HepG2 (cell line): Measurements from ENCODE around the gene WIPF2. TPM values are rescaled to one million over a fixed set of nuclear protein-coding genes. Genes with fewer than 3 reads are reported as not detected.
A peak's percentile ranks its signal among the peaks of the same experiment; 100 is the strongest.

Source experiments
- HDAC2 ChIP-seq: sonication (generic); formaldehyde crosslinking; IDR thresholded peaks from 2 replicates; pipeline ENCODE4 v1.4.0; 2020; ENCODE audit warnings: missing genetic modification reagents
- MIER3 ChIP-seq: IDR thresholded peaks from 2 replicates; pipeline ENCODE4 v1.6.1; 2016; ENCODE audit warnings: missing compliant biosample characterization, borderline replicate concordance
- RARG ChIP-seq: sonication (generic); formaldehyde crosslinking; IDR thresholded peaks from 2 replicates; pipeline ENCODE4 v1.4.0; 2020; ENCODE audit warnings: low read depth, mild to moderate bottlenecking, missing genetic modification reagents
- SALL1 ChIP-seq: sonication (generic); formaldehyde crosslinking; IDR thresholded peaks from 2 replicates; pipeline ENCODE4 v1.8.0; 2022; ENCODE audit warnings: mild to moderate bottlenecking, missing genetic modification reagents
- SP5 ChIP-seq: IDR thresholded peaks from 2 replicates; pipeline ENCODE4 v1.6.1; 2016; ENCODE audit warnings: low read depth, borderline replicate concordance
- TBP ChIP-seq: sonication (generic); formaldehyde crosslinking; IDR thresholded peaks from 2 replicates; pipeline ENCODE4 v1.5.0; 2020; ENCODE audit warnings: missing genetic modification reagents
- XRCC5 ChIP-seq: fragments of 200-400 bp; formaldehyde crosslinking; optimal IDR thresholded peaks from 2 replicates; pipeline ENCODE3; 2017; ENCODE audit warnings: mild to moderate bottlenecking, low read length
- ZNF484 ChIP-seq: sonication (generic); formaldehyde crosslinking; IDR thresholded peaks from 2 replicates; pipeline ENCODE4 v1.5.1; 2020; ENCODE audit warnings: mild to moderate bottlenecking, low read depth, missing genetic modification reagents, borderline replicate concordance
- ZNF552 ChIP-seq: sonication (generic); formaldehyde crosslinking; IDR thresholded peaks from 2 replicates; pipeline ENCODE4 v1.9.0; 2022; ENCODE audit warnings: missing genetic modification reagents, mild to moderate bottlenecking, borderline replicate concordance
- polyA plus RNA-seq, 8 experiments: library from polyadenylated mRNA; depleted of rRNA in 3 of 8; stranded (reverse) in 7 of 8; unstranded in 1 of 8; fragments of >200 nt; fragmentation: Illumina TruSeq in 4 of 8; extraction: Trizol in 4 of 8; gene quantifications; 2 replicates each; pipeline versions ENCODE4 v1.2.1 to v1.2.3, GENCODE V29; 2011 to 2016; ENCODE audit warnings: low read depth in 4 of 8, missing spikeins in 1 of 8, mixed read lengths in 1 of 8; ENCODE audit not compliant: insufficient read depth in 1 of 8
- total RNA-seq, 5 experiments: library from RNA; depleted of rRNA; stranded (reverse); fragments of >200 nt; fragmentation: Illumina TruSeq; extraction: Trizol; gene quantifications; 2 replicates each; pipeline ENCODE4 v1.2.3, GENCODE V29; 2016; ENCODE audit warnings: low read depth in 1 of 5
- TF ChIP-seq, protein P1 (sequence below): sonication (generic); formaldehyde crosslinking; IDR thresholded peaks from 2 replicates; pipeline ENCODE4 v1.4.0; 2020; ENCODE audit warnings: missing genetic modification reagents
- TF ChIP-seq, protein P2 (sequence below): sonication (generic); formaldehyde crosslinking; IDR thresholded peaks from 2 replicates; pipeline ENCODE4 v1.5.0; 2020; ENCODE audit warnings: mild to moderate bottlenecking, missing genetic modification reagents
- TF ChIP-seq, protein P3 (sequence below): sonication (generic); formaldehyde crosslinking; IDR thresholded peaks from 2 replicates; pipeline ENCODE4 v1.8.1; 2023; ENCODE audit warnings: mild to moderate bottlenecking, inconsistent platforms, moderate library complexity, missing genetic modification reagents, borderline replicate concordance
- TF ChIP-seq, protein P4 (sequence below): sonication (generic); formaldehyde crosslinking; IDR thresholded peaks from 2 replicates; pipeline ENCODE4 v1.4.0; 2020; ENCODE audit warnings: missing genetic modification reagents
- TF ChIP-seq, protein P5 (sequence below): IDR thresholded peaks from 2 replicates; pipeline ENCODE4 v1.6.1; 2016; ENCODE audit warnings: low read depth, control low read depth
- TF ChIP-seq, protein P6 (sequence below): sonication (generic); formaldehyde crosslinking; IDR thresholded peaks from 2 replicates; pipeline ENCODE4 v1.5.1; 2020; ENCODE audit warnings: missing genetic modification reagents, mild to moderate bottlenecking, borderline replicate concordance
- TF ChIP-seq, protein P7 (sequence below): sonication (generic); formaldehyde crosslinking; IDR thresholded peaks from 2 replicates; pipeline ENCODE4 v1.8.1; 2023; ENCODE audit warnings: missing genetic modification reagents, inconsistent platforms, borderline replicate concordance

Gene WIPF2
- total and polyA plus RNA-seq, 2 of the 13 experiments (the other 11 are each of a cell fraction or from before 2014, with no cell fraction given): 7.2 to 10.8 TPM

DNA sequence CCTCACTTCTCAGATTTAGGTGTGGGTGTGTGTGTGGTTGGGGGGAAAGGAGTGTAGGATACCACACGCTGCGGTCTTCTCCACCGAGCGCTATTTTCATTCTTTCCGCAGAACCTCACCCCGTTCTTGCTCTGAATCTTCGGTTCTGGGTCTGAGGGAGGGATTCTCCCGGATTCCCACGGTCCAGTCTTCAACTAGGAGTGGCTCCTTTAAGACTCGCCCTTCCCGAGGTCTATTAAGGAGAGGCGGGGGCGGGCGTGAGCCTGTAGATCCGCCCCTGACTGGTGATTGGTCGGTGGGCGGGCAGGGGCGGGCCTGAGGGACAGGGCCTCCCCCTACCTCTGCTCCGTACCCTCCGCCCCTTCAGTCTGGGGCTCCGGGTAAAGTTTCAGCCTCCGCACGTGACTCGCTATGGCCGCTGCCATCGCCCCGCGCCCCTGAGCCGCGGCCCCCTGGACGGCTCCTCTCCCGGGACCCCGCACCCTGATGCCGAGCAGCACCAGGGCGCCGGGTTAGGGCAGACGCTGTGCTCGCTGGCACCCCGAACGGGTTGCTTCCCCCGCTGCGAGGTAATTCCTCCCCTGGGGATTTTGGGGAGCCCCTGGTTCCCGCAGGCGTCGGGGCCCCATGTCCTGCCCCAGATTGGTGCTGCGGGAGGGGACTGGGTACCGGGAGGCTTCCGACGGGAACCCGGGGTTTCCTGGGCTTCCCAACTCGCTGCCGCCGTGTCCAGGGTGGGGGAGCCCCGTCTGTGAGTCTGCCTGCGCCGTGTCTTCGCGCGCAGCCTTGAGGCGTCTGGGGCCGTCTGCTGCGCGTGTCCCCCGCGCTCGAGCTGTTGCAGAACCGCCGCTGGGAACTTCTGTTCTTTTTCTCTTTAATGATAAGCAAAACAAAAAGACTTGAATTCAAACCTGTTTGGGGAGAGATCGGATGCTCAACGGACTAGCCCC, 99.1 kb downstream of the WIPF2 start (continued):
- TF ChIP-seq, protein P1, sequence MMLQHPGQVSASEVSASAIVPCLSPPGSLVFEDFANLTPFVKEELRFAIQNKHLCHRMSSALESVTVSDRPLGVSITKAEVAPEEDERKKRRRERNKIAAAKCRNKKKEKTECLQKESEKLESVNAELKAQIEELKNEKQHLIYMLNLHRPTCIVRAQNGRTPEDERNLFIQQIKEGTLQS: no peak
- TF ChIP-seq, protein P2, sequence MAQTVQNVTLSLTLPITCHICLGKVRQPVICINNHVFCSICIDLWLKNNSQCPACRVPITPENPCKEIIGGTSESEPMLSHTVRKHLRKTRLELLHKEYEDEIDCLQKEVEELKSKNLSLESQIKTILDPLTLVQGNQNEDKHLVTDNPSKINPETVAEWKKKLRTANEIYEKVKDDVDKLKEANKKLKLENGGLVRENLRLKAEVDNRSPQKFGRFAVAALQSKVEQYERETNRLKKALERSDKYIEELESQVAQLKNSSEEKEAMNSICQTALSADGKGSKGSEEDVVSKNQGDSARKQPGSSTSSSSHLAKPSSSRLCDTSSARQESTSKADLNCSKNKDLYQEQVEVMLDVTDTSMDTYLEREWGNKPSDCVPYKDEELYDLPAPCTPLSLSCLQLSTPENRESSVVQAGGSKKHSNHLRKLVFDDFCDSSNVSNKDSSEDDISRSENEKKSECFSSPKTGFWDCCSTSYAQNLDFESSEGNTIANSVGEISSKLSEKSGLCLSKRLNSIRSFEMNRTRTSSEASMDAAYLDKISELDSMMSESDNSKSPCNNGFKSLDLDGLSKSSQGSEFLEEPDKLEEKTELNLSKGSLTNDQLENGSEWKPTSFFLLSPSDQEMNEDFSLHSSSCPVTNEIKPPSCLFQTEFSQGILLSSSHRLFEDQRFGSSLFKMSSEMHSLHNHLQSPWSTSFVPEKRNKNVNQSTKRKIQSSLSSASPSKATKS: no peak
- TF ChIP-seq HDAC2 (CRISPR knock-in tag): peak; percentile 68
- peak; percentile 69 for TF ChIP-seq SALL1
- TF ChIP-seq ZNF552: no peak
- no peak for TF ChIP-seq MIER3
- TF ChIP-seq, protein P3, sequence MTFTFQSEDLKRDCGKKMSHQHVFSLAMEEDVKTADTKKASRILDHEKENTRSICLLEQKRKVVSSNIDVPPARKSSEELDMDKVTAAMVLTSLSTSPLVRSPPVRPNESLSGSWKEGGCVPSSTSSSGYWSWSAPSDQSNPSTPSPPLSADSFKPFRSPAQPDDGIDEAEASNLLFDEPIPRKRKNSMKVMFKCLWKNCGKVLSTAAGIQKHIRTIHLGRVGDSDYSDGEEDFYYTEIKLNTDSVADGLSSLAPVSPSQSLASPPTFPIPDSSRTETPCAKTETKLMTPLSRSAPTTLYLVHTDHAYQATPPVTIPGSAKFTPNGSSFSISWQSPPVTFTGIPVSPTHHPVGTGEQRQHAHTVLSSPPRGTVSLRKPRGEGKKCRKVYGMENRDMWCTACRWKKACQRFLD (CRISPR knock-in tag): 0 out of 2 replicates have a peak, but pooled peaks have one; percentile 64
- TF ChIP-seq, protein P4, sequence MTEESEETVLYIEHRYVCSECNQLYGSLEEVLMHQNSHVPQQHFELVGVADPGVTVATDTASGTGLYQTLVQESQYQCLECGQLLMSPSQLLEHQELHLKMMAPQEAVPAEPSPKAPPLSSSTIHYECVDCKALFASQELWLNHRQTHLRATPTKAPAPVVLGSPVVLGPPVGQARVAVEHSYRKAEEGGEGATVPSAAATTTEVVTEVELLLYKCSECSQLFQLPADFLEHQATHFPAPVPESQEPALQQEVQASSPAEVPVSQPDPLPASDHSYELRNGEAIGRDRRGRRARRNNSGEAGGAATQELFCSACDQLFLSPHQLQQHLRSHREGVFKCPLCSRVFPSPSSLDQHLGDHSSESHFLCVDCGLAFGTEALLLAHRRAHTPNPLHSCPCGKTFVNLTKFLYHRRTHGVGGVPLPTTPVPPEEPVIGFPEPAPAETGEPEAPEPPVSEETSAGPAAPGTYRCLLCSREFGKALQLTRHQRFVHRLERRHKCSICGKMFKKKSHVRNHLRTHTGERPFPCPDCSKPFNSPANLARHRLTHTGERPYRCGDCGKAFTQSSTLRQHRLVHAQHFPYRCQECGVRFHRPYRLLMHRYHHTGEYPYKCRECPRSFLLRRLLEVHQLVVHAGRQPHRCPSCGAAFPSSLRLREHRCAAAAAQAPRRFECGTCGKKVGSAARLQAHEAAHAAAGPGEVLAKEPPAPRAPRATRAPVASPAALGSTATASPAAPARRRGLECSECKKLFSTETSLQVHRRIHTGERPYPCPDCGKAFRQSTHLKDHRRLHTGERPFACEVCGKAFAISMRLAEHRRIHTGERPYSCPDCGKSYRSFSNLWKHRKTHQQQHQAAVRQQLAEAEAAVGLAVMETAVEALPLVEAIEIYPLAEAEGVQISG: peak; percentile 48
- TF ChIP-seq, protein P5, sequence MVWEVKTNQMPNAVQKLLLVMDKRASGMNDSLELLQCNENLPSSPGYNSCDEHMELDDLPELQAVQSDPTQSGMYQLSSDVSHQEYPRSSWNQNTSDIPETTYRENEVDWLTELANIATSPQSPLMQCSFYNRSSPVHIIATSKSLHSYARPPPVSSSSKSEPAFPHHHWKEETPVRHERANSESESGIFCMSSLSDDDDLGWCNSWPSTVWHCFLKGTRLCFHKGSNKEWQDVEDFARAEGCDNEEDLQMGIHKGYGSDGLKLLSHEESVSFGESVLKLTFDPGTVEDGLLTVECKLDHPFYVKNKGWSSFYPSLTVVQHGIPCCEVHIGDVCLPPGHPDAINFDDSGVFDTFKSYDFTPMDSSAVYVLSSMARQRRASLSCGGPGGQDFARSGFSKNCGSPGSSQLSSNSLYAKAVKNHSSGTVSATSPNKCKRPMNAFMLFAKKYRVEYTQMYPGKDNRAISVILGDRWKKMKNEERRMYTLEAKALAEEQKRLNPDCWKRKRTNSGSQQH: 0 out of 2 replicates have a peak, but pooled peaks have one; percentile 55
- TF ChIP-seq, protein P6, sequence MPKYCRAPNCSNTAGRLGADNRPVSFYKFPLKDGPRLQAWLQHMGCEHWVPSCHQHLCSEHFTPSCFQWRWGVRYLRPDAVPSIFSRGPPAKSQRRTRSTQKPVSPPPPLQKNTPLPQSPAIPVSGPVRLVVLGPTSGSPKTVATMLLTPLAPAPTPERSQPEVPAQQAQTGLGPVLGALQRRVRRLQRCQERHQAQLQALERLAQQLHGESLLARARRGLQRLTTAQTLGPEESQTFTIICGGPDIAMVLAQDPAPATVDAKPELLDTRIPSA (CRISPR knock-in tag): no peak; the same call in 1 of the 2 replicates
- TF ChIP-seq RARG: 0 out of 2 replicates have a peak, but pooled peaks have one; percentile 34
- peak; percentile 8 for TF ChIP-seq XRCC5
- no peak; the same call in none of the 2 replicates for TF ChIP-seq ZNF484
- TF ChIP-seq, protein P7, sequence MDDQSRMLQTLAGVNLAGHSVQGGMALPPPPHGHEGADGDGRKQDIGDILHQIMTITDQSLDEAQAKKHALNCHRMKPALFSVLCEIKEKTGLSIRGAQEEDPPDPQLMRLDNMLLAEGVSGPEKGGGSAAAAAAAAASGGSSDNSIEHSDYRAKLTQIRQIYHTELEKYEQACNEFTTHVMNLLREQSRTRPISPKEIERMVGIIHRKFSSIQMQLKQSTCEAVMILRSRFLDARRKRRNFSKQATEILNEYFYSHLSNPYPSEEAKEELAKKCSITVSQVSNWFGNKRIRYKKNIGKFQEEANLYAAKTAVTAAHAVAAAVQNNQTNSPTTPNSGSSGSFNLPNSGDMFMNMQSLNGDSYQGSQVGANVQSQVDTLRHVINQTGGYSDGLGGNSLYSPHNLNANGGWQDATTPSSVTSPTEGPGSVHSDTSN (CRISPR knock-in tag): no peak
- TF ChIP-seq SP5 (CRISPR knock-in tag): peak; percentile 61; the same call in 1 of the 2 replicates
- no peak; the same call in 1 of the 2 replicates for TF ChIP-seq TBP (CRISPR knock-in tag)
